Sigmoid colon (tissue), 4 donors: ENCODE measurements around the gene DIP2C.

Experiments
- CTCF ChIP-seq, 4 experiments: fragments of 450-650 bp in 3 of 4; fragments of 200-600 bp in 1 of 4; IDR thresholded peaks; one replicate each; pipeline ENCODE4 v1.5.1; 2016 to 2019; ENCODE audit warnings: antibody characterized with exemption in 4 of 4, mild to moderate bottlenecking in 3 of 4, moderate library complexity in 2 of 4
- EP300 ChIP-seq, 4 donors: sonication (generic); formaldehyde crosslinking; IDR thresholded peaks; one replicate each; pipeline ENCODE4 v1.6.1; 2017; ENCODE audit warnings: antibody characterized with exemption in 4 of 4
- POLR2A ChIP-seq, 2 donors: fragments of 450-650 bp; IDR thresholded peaks; one replicate each; pipeline ENCODE4 v1.6.1; 2016; ENCODE audit warnings: antibody characterized with exemption in 2 of 2, mild to moderate bottlenecking in 2 of 2, moderate library complexity in 2 of 2

- TF ChIP-seq POLR2A (IDR thresholded peaks at IDR 0.05) (no peak), CTCF (IDR thresholded peaks at IDR 0.05) (no peak), EP300 (IDR thresholded peaks at IDR 0.05) (no peak)
Measured at GRCh38 chr10:692682-693351, 3.3 kb upstream of the DIP2C start.
